Tibial artery (tissue), 4 donors: ENCODE measurements around the gene POF1B.
A peak's percentile ranks its signal among the peaks of the same experiment; 100 is the strongest.

Experiments
- DNase-seq, 2 donors: peaks; one replicate each; pipeline ENCODE4 v3.0.0-alpha.2; 2019
- H3K27ac ChIP-seq, 2 donors: fragments of 200-600 bp; sonication (generic) in 1 of 2; 1 replicate in 1 of 2; 2 replicates in 1 of 2; pipeline ENCODE4 v1.5.1; 2018 to 2019; ENCODE audit warnings: mild to moderate bottlenecking in 1 of 2
- H3K27me3 ChIP-seq, 2 donors: fragments of 200-600 bp; sonication (generic) in 1 of 2; one replicate each; pipeline versions ENCODE4 v1.5.1 to v1.6.0; 2016 to 2019
- H3K36me3 ChIP-seq, 3 donors: fragments of 200-600 bp; sonication (generic) in 2 of 3; one replicate each; pipeline ENCODE4 v1.5.1; 2016 to 2019; ENCODE audit warnings: mild to moderate bottlenecking in 2 of 3
- H3K4me1 ChIP-seq, 4 donors: fragments of 200-600 bp; sonication (generic) in 2 of 4; 1 replicate in 3 of 4; 2 replicates in 1 of 4; pipeline ENCODE4 v1.5.1; 2016 to 2019
- H3K4me3 ChIP-seq, 2 donors: fragments of 200-600 bp; sonication (generic) in 1 of 2; 1 replicate in 1 of 2; 2 replicates in 1 of 2; pipeline ENCODE4 v1.5.1; 2018 to 2019; ENCODE audit warnings: mild to moderate bottlenecking in 2 of 2
- H3K9me3 ChIP-seq, 3 donors: fragments of 200-600 bp; sonication (generic) in 1 of 3; one replicate each; pipeline ENCODE4 v1.5.1; 2016 to 2019
- CTCF ChIP-seq, 2 experiments: fragments of 200-600 bp in 1 of 2; fragments of 450-650 bp in 1 of 2; IDR thresholded peaks; one replicate each; pipeline ENCODE4 v1.5.1; 2017 to 2019; ENCODE audit warnings: antibody characterized with exemption in 2 of 2, mild to moderate bottlenecking in 1 of 2, moderate library complexity in 1 of 2
- intact Hi-C: fragments of 100-400 bp; cut with DNase I; formaldehyde crosslinking; loops from one replicate; pipeline ENCODE4 v1.15.0; 2023; ENCODE audit warnings: low total_unique reads

Gene POF1B

GRCh38 chrX:85244450-85245211 lies 134.8 kb downstream of the POF1B start:
- no peak for DNase-seq

GRCh38 chrX:85243761-85244449 lies 135.6 kb downstream of the POF1B start, which contains the start of the genes SATL1 and ZNF711:
TSS of gene SATL1 (minus strand) at chrX:85243779. CDS start at chrX:85108968, 134,811 bp downstream.
TSS of gene ZNF711 (plus strand) at chrX:85243991. CDS start at chrX:85247573, 3,582 bp downstream.
- peak within 1 kb of the TSS; percentile 60 to 64 for H3K4me3 ChIP-seq
- intact Hi-C loops: no loop called here
- no peaks in the 10 kb centered on the region for H3K36me3 ChIP-seq
- peaks cover 0 to 9% (median 0%) of the 10 kb centered on the region in 4 donors for H3K4me1 ChIP-seq
- TF ChIP-seq CTCF (IDR thresholded peaks at IDR 0.05): no peak
- DNase-seq: peak; percentile 20 to 61
- H3K27ac ChIP-seq: peak within 1 kb of the TSS; percentile 59 to 61
- no peaks in the 10 kb centered on the region for H3K9me3 ChIP-seq
- no peaks in the 10 kb centered on the region for H3K27me3 ChIP-seq

More at GRCh38 chrX:85244450-85245211, 134.8 kb downstream of the POF1B start:
- intact Hi-C loops: no loop called here
- H3K27ac ChIP-seq: peak overlapping the region; percentile 59 to 61
- peak overlapping the region; percentile 60 to 64 for H3K4me3 ChIP-seq
- H3K9me3 ChIP-seq: no peaks in the 10 kb centered on the region
- H3K4me1 ChIP-seq: peaks cover 0 to 9% (median 0%) of the 10 kb centered on the region in 4 donors
- H3K27me3 ChIP-seq: no peaks in the 10 kb centered on the region
- no peaks in the 10 kb centered on the region for H3K36me3 ChIP-seq
- no peak for TF ChIP-seq CTCF (IDR thresholded peaks at IDR 0.05)

GRCh38 chrX:85243155-85243554 lies 136.3 kb downstream of the POF1B start:
- no peak for TF ChIP-seq CTCF (IDR thresholded peaks at IDR 0.05)
- Histone ChIP-seq H3K27ac (peak overlapping the region in 1 of 2 donors; percentile 59), H3K4me1 (peaks cover 0 to 9% (median 0%) of the 10 kb centered on the region in 4 donors), H3K4me3 (peak overlapping the region; percentile 60 to 64), H3K27me3 (no peaks in the 10 kb centered on the region), H3K36me3 (no peaks in the 10 kb centered on the region), H3K9me3 (no peaks in the 10 kb centered on the region)
- no peak for DNase-seq
- intact Hi-C loops: no loop called here
